ENCODE results near the gene STARD3NL. TPM values are rescaled to one million over a fixed set of nuclear protein-coding genes. Genes with fewer than 3 reads are reported as not detected.

STARD3NL gene
- total RNA-seq, 1 experiment from 2014 or later, result 30.6 TPM

DNA sequence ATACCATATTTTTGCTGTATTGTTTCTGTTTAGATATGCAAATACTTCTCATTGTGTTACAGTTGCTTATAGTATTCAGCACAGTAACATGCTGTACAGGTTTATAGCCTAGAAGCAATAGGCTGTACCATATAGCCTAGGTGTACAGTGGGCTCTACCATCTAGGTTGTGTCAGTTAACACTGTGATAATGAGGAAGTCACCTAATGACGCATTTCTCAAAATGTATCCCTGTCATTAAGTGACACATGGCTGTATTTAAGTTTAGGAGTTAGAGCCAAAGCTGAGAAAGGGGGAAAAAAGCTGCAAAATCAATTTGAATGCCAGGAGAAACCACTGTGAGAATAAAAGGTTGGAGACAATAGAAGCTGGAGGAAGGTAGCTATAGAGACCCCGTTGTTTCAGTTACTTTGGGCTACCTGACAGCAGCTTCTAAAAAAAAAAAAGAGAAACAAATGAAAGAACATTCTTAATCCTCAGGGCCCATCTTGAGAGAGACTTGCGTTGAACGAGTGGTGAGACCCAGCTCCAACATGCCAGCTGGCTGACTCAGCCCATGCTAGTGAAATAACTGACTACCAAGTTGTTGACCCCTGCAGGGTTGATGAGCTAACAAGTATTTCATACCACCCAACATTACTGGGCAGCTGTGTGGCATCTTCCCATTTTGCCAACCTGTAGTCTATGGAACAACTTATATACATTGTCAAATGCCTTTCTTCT, 8.7 kb downstream of the STARD3NL start (continued):
- TF ChIP-seq AR (CRISPR knock-in tag; IDR thresholded peaks at IDR 0.05) (no peak), ESRRA (CRISPR knock-in tag; IDR thresholded peaks at IDR 0.05; ENCODE audit: borderline replicate concordance) (no peak), ETV6 (CRISPR knock-in tag; IDR thresholded peaks at IDR 0.05) (no peak), FOXJ3 (CRISPR knock-in tag; IDR thresholded peaks at IDR 0.05; ENCODE audit: borderline replicate concordance) (no peak), PRRX2 (CRISPR knock-in tag; IDR thresholded peaks at IDR 0.05) (no peak), ELF4 (CRISPR knock-in tag; IDR thresholded peaks at IDR 0.05; ENCODE audit: low read depth) (no peak), TEAD1 (CRISPR knock-in tag; IDR thresholded peaks at IDR 0.05) (no peak), ATF1 (CRISPR knock-in tag; IDR thresholded peaks at IDR 0.05) (no peak)
- TF ChIP-seq, protein P1, sequence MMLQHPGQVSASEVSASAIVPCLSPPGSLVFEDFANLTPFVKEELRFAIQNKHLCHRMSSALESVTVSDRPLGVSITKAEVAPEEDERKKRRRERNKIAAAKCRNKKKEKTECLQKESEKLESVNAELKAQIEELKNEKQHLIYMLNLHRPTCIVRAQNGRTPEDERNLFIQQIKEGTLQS (CRISPR knock-in tag; conservative IDR thresholded peaks at IDR 0.05), result no peak

DNA sequence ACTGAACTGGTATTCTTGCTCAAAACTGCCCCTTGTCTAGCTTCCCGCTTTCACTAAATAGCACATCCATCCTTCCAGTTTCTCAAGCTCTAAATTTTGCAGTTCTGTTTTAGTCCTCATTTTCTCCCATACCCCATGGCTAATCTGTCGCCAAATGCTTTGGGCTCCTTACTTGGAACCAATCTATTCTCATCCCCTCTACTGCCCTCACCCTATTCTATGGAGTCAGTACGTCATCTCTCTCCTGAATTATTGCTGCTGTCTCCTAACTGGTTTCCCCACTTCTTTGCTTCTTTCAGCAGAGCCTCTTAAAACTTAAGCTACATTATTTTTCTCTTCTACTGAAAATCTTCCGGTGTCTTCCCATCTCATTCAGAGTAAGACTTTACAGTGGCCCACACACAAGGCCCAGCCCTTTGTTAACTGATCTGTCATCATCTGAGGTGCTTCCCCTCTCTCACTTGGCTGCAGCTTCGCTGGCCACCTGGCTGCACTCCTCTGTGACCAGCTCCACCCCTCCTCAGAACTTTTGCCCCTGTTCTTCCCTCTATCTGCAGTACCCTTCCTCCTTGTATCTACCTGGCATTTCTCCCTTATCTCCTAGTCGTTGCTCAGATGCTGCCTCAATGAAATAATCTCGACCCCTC, 9.9 kb downstream of the STARD3NL start:
- H3K4me3 Mint-ChIP-seq, result peak overlapping the region; percentile 40

More for the DNA sequence above, 9.9 kb downstream of the STARD3NL start:
- ChIA-PET POLR2A (no interaction called here), CTCF (interaction anchor here (1.4 to 3.6 kb wide), 3 partner anchors 28 to 148 kb away, joined by 4 to 17 read pairs (median 10); no protein-coding TSS in a partner anchor)
- peaks cover 3% of the 10 kb centered on the region; the same call in 1 of the 2 replicates for H3K9me3 Mint-ChIP-seq
- peak; percentile 88 for ATAC-seq
- DNase-seq (ENCODE audit: low spot score), result no peak
- no peaks in the 10 kb centered on the region for H3K27me3 Mint-ChIP-seq (ENCODE audit: low read depth)
- peak overlapping the region; percentile 76 for H3K27ac Mint-ChIP-seq
- peaks cover 50% of the 10 kb centered on the region for H3K4me1 Mint-ChIP-seq
- no peak for TF ChIP-seq TCF7 (CRISPR knock-in tag; IDR thresholded peaks at IDR 0.05; ENCODE audit: low read depth)
- TF ChIP-seq FOXJ3 (CRISPR knock-in tag; IDR thresholded peaks at IDR 0.05; ENCODE audit: borderline replicate concordance), result no peak
- TF ChIP-seq EMX1 (CRISPR knock-in tag; IDR thresholded peaks at IDR 0.05), result no peak
- no peak for TF ChIP-seq FOXP1 (CRISPR knock-in tag; IDR thresholded peaks at IDR 0.05; ENCODE audit: borderline replicate concordance)
- TF ChIP-seq ETV6 (CRISPR knock-in tag; IDR thresholded peaks at IDR 0.05), result no peak
- TF ChIP-seq, protein P2, sequence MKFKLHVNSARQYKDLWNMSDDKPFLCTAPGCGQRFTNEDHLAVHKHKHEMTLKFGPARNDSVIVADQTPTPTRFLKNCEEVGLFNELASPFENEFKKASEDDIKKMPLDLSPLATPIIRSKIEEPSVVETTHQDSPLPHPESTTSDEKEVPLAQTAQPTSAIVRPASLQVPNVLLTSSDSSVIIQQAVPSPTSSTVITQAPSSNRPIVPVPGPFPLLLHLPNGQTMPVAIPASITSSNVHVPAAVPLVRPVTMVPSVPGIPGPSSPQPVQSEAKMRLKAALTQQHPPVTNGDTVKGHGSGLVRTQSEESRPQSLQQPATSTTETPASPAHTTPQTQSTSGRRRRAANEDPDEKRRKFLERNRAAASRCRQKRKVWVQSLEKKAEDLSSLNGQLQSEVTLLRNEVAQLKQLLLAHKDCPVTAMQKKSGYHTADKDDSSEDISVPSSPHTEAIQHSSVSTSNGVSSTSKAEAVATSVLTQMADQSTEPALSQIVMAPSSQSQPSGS (CRISPR knock-in tag; IDR thresholded peaks at IDR 0.05; ENCODE audit: borderline replicate concordance, low read depth), result no peak
- TF ChIP-seq, protein P3, sequence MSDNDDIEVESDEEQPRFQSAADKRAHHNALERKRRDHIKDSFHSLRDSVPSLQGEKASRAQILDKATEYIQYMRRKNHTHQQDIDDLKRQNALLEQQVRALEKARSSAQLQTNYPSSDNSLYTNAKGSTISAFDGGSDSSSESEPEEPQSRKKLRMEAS (CRISPR knock-in tag; IDR thresholded peaks at IDR 0.05), result no peak
- no peak for TF ChIP-seq IRF1 (CRISPR knock-in tag; IDR thresholded peaks at IDR 0.05)
- no peak for TF ChIP-seq MLX (CRISPR knock-in tag; IDR thresholded peaks at IDR 0.05)
- TF ChIP-seq, protein P4, sequence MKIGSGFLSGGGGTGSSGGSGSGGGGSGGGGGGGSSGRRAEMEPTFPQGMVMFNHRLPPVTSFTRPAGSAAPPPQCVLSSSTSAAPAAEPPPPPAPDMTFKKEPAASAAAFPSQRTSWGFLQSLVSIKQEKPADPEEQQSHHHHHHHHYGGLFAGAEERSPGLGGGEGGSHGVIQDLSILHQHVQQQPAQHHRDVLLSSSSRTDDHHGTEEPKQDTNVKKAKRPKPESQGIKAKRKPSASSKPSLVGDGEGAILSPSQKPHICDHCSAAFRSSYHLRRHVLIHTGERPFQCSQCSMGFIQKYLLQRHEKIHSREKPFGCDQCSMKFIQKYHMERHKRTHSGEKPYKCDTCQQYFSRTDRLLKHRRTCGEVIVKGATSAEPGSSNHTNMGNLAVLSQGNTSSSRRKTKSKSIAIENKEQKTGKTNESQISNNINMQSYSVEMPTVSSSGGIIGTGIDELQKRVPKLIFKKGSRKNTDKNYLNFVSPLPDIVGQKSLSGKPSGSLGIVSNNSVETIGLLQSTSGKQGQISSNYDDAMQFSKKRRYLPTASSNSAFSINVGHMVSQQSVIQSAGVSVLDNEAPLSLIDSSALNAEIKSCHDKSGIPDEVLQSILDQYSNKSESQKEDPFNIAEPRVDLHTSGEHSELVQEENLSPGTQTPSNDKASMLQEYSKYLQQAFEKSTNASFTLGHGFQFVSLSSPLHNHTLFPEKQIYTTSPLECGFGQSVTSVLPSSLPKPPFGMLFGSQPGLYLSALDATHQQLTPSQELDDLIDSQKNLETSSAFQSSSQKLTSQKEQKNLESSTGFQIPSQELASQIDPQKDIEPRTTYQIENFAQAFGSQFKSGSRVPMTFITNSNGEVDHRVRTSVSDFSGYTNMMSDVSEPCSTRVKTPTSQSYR (CRISPR knock-in tag; IDR thresholded peaks at IDR 0.05), result no peak
- no peak for TF ChIP-seq USF2 (CRISPR knock-in tag; IDR thresholded peaks at IDR 0.05)
- peaks cover 10% of the 10 kb centered on the region for H3K36me3 Mint-ChIP-seq
